Measurements from ENCODE around the gene CLEC12A.
A peak's percentile ranks its signal among the peaks of the same experiment; 100 is the strongest.
"Not testable (repeated sequence)": the region's sequence is repeated elsewhere in the genome, so short reads cannot be mapped to it uniquely, and the experiment has no call there.

Gene CLEC12A

GRCh38 chr12:9971181-9971580 is at the start of gene CLEC12A:
Gene CLEC12A (plus strand): TSS chr12:9971409. CDS start chr12:9971597, 188 bp downstream.
- DNase-seq (ENCODE audit: low read depth in 2 of 2), result no peak

GRCh38 chr12:9922429-9922828 is 48.8 kb upstream of the CLEC12A start:
- no peak for DNase-seq (ENCODE audit: low read depth in 2 of 2)

GRCh38 chr12:9925705-9926393 is 45.4 kb upstream of the CLEC12A start:
- no peak for DNase-seq (ENCODE audit: low read depth in 2 of 2)

GRCh38 chr12:9926876-9927275 is 44.3 kb upstream of the CLEC12A start:
- no peak for DNase-seq (ENCODE audit: low read depth in 2 of 2)

GRCh38 chr12:9928607-9929006 is 42.6 kb upstream of the CLEC12A start:
- no peak for DNase-seq (ENCODE audit: low read depth in 2 of 2)

GRCh38 chr12:9931245-9931644 is 40.0 kb upstream of the CLEC12A start:
- no peak for DNase-seq (ENCODE audit: low read depth in 2 of 2)

- no peak for DNase-seq (ENCODE audit: low read depth in 2 of 2)
Measured at GRCh38 chr12:9932270-9932669, 38.9 kb upstream of the CLEC12A start, which contains the start of gene CLEC2A. Gene CLEC2A (minus strand): TSS chr12:9932370. CDS start chr12:9932329, 41 bp downstream.

- no peak for DNase-seq (ENCODE audit: low read depth in 2 of 2)
Measured at GRCh38 chr12:9933958-9934357, 37.3 kb upstream of the CLEC12A start.

GRCh38 chr12:9935026-9935425 is 36.2 kb upstream of the CLEC12A start:
- DNase-seq (ENCODE audit: low read depth in 2 of 2), result no peak

- DNase-seq (ENCODE audit: low read depth in 2 of 2), result no peak
Measured at GRCh38 chr12:9936591-9936990, 34.6 kb upstream of the CLEC12A start.

GRCh38 chr12:9940375-9940774 is 30.8 kb upstream of the CLEC12A start:
- no peak for DNase-seq (ENCODE audit: low read depth in 2 of 2)

GRCh38 chr12:9941838-9942237 is 29.4 kb upstream of the CLEC12A start:
- DNase-seq (ENCODE audit: low read depth in 2 of 2), result no peak

- DNase-seq (ENCODE audit: low read depth in 2 of 2), result no peak
Measured at GRCh38 chr12:9943240-9943639, 28.0 kb upstream of the CLEC12A start.

- no peak for DNase-seq (ENCODE audit: low read depth in 2 of 2)
Measured at GRCh38 chr12:9944391-9944790, 26.8 kb upstream of the CLEC12A start.

GRCh38 chr12:9947674-9948073 is 23.5 kb upstream of the CLEC12A start:
- no peak for DNase-seq (ENCODE audit: low read depth in 2 of 2)

- DNase-seq (ENCODE audit: low read depth in 2 of 2), result no peak
Measured at GRCh38 chr12:9948606-9949296, 22.5 kb upstream of the CLEC12A start.

GRCh38 chr12:9951026-9951675 is 20.1 kb upstream of the CLEC12A start:
- peak in 1 of 2 donors; percentile 4 for DNase-seq (ENCODE audit: low read depth in 2 of 2)

GRCh38 chr12:9952954-9953729 is 18.1 kb upstream of the CLEC12A start:
- DNase-seq (ENCODE audit: low read depth in 2 of 2), result not testable (repeated sequence)

- no peak for DNase-seq (ENCODE audit: low read depth in 2 of 2)
Measured at GRCh38 chr12:9957834-9958233, 13.4 kb upstream of the CLEC12A start.

- no peak for DNase-seq (ENCODE audit: low read depth in 2 of 2)
Measured at GRCh38 chr12:9960590-9960989, 10.6 kb upstream of the CLEC12A start.

GRCh38 chr12:9961106-9961505 is 10.1 kb upstream of the CLEC12A start:
- no peak for DNase-seq (ENCODE audit: low read depth in 2 of 2)

GRCh38 chr12:9961901-9962300 is 9.3 kb upstream of the CLEC12A start:
- no peak for DNase-seq (ENCODE audit: low read depth in 2 of 2)
